ENCODE data around the gene GJC2. TPM values are rescaled to one million over a fixed set of nuclear protein-coding genes. Genes with fewer than 3 reads are reported as not detected.

Gene GJC2
- total RNA-seq, 1 experiment from 2014 or later, result 0.76 TPM

DNA sequence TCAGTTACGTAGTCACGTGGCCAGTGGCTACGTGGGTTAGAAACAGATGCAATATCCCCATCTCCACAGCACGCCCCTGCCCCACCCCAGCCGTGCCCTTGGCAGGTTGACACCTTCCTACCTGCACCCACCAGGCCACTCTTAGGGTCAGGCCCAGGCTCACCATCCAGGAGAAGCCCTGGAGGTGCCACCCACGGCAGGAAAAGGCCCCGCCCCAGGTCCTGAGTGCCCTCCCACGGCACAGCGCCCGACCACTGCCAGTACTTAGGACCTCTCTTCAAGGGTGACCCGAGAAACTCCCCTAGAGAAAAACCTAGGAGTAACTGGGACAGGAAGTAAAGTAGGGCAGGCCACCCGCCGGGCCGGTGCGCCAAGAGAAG is 48.1 kb upstream of the GJC2 start:
- intact Hi-C loops (cut with micrococcal nuclease), result no loop called here
- ChIA-PET CTCF (interaction anchor here (1.0 kb wide), 1 partner anchor 19 kb away, joined by 4 read pairs; the partner anchor contains the start of gene ARF1), RAD21 (ENCODE audit: low non-redundant PET in 1 of 2, low total read pairs in 2 of 2, uncharacterized antibody in 2 of 2, unreplicated experiment in 2 of 2) (interaction anchor here in 1 of 2 experiments (0.9 kb wide), 1 partner anchor 102 kb away, joined by 3 read pairs; no protein-coding TSS in a partner anchor), POLR2A (interaction anchor here (0.7 kb wide), 1 partner anchor 19 kb away, joined by 3 read pairs; the partner anchor contains the start of gene ARF1)
- peak overlapping the region; percentile 85; the same call in 1 of the 2 replicates for H3K27ac ChIP-seq (ENCODE audit: low read depth, low read length)
- H3K4me2 ChIP-seq (ENCODE audit: low read length), result peak overlapping the region; percentile 94
- H3K9me2 ChIP-seq (ENCODE audit: insufficient read depth), result no peaks in the 10 kb centered on the region
- peaks cover 15 to 33% of the 10 kb centered on the region in 2 experiments; a peak in 3 of 4 replicates for H3K36me3 ChIP-seq (ENCODE audit: control insufficient read depth in 1 of 2, insufficient read depth in 2 of 2, low read length in 2 of 2)
- peaks cover 56% of the 10 kb centered on the region for H3K79me2 ChIP-seq (ENCODE audit: insufficient read depth, low read length)
- no peak overlapping the region for H2AFZ ChIP-seq (ENCODE audit: low read depth, low read length, poor library complexity, severe bottlenecking)
- peaks cover 2 to 21% of the 10 kb centered on the region in 2 experiments; a peak in 3 of 4 replicates for H3K4me1 ChIP-seq (ENCODE audit: control insufficient read depth in 1 of 2, insufficient read depth in 2 of 2, low read length in 2 of 2)
- no peaks in the 10 kb centered on the region for H3K9me3 ChIP-seq (ENCODE audit: control insufficient read depth in 1 of 2, insufficient read depth in 1 of 2, low read depth in 1 of 2, low read length in 2 of 2)
- H3K9ac ChIP-seq (ENCODE audit: low read length), result peak overlapping the region; percentile 91
- no peaks in the 10 kb centered on the region for H4K20me1 ChIP-seq (ENCODE audit: insufficient read depth)
- no TSS peak for BruUV-seq (replicated peaks)
- TF ChIP-seq ZNF274 (IDR thresholded peaks at IDR 0.05; ENCODE audit: low read depth, low read length), result no peak
- TF ChIP-seq RAD21 (IDR thresholded peaks at IDR 0.05; ENCODE audit: low read depth), result no peak
- TF ChIP-seq EGR1 (IDR thresholded peaks at IDR 0.05; ENCODE audit: low read depth), result no peak
- TF ChIP-seq POLR2AphosphoS5 (IDR thresholded peaks at IDR 0.05; ENCODE audit: low read depth, low read length), result no peak
- TF ChIP-seq ZFX (IDR thresholded peaks at IDR 0.05), result no peak
- no peak for TF ChIP-seq SP1 (IDR thresholded peaks at IDR 0.05; ENCODE audit: low read depth)
- no peak for TF ChIP-seq POLR2A (IDR thresholded peaks at IDR 0.05; ENCODE audit: borderline replicate concordance, extremely low read depth, insufficient read depth, insufficient read length)
- TF ChIP-seq, protein P1, sequence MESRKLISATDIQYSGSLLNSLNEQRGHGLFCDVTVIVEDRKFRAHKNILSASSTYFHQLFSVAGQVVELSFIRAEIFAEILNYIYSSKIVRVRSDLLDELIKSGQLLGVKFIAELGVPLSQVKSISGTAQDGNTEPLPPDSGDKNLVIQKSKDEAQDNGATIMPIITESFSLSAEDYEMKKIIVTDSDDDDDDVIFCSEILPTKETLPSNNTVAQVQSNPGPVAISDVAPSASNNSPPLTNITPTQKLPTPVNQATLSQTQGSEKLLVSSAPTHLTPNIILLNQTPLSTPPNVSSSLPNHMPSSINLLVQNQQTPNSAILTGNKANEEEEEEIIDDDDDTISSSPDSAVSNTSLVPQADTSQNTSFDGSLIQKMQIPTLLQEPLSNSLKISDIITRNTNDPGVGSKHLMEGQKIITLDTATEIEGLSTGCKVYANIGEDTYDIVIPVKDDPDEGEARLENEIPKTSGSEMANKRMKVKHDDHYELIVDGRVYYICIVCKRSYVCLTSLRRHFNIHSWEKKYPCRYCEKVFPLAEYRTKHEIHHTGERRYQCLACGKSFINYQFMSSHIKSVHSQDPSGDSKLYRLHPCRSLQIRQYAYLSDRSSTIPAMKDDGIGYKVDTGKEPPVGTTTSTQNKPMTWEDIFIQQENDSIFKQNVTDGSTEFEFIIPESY (IDR thresholded peaks at IDR 0.05; ENCODE audit: extremely low read depth, insufficient replicate concordance, low read length), result no peak
- no peak for TF ChIP-seq TCF7L2 (IDR thresholded peaks at IDR 0.05; ENCODE audit: borderline replicate concordance, extremely low read depth, insufficient read depth, insufficient read length)
- TF ChIP-seq SRF (IDR thresholded peaks at IDR 0.05; ENCODE audit: low read depth), result no peak
- TF ChIP-seq CBX3 (IDR thresholded peaks at IDR 0.05; ENCODE audit: low read depth), result no peak
- no peak for TF ChIP-seq EZH2phosphoT487 (IDR thresholded peaks at IDR 0.05; ENCODE audit: borderline replicate concordance)
- no peak for TF ChIP-seq YY1 (IDR thresholded peaks at IDR 0.05; ENCODE audit: extremely low read depth, insufficient replicate concordance, low read depth, low read length)
- TF ChIP-seq, protein P2, sequence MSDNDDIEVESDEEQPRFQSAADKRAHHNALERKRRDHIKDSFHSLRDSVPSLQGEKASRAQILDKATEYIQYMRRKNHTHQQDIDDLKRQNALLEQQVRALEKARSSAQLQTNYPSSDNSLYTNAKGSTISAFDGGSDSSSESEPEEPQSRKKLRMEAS (IDR thresholded peaks at IDR 0.05), result no peak
- ATAC-seq (peak; percentile 4; the same call in 1 of the 2 replicates), DNase-seq (ENCODE audit: low read depth, low spot score) (no peak)
- H3K27me3 ChIP-seq (ENCODE audit: insufficient read depth, low read length), result no peaks in the 10 kb centered on the region
- H3K4me3 ChIP-seq (replicated peaks in 1 of 2; ENCODE audit: low read depth in 1 of 2, low read length in 2 of 2), result peak overlapping the region; percentile 82 to 91

All from HCT116 (cell line).